ENCODE measurements around the gene HMG20A.

HMG20A gene

GRCh38 chr15:77464129-77464865, 43.6 kb downstream of the HMG20A start:
- no peak for DNase-seq
- no peak for TF ChIP-seq GATA1 (IDR thresholded peaks at IDR 0.05; ENCODE audit: low read depth, low read length)
- TF ChIP-seq POLR2A (IDR thresholded peaks at IDR 0.05; ENCODE audit: low read length), result no peak

- no peak for DNase-seq
- TF ChIP-seq GATA1 (IDR thresholded peaks at IDR 0.05; ENCODE audit: low read depth, low read length) (no peak), POLR2A (IDR thresholded peaks at IDR 0.05; ENCODE audit: low read length) (no peak)
Observed at GRCh38 chr15:77466521-77466920, 45.8 kb downstream of the HMG20A start.

GRCh38 chr15:77468896-77469295, 48.2 kb downstream of the HMG20A start:
- DNase-seq, result no peak
- no peak for TF ChIP-seq GATA1 (IDR thresholded peaks at IDR 0.05; ENCODE audit: low read depth, low read length)
- TF ChIP-seq POLR2A (IDR thresholded peaks at IDR 0.05; ENCODE audit: low read length), result no peak

- DNase-seq, result no peak
- no peak for TF ChIP-seq GATA1 (IDR thresholded peaks at IDR 0.05; ENCODE audit: low read depth, low read length)
- no peak for TF ChIP-seq POLR2A (IDR thresholded peaks at IDR 0.05; ENCODE audit: low read length)
Observed at GRCh38 chr15:77470235-77470634, 49.5 kb downstream of the HMG20A start.

GRCh38 chr15:77473328-77473727, 52.6 kb downstream of the HMG20A start:
- TF ChIP-seq POLR2A (IDR thresholded peaks at IDR 0.05; ENCODE audit: low read length), result no peak
- no peak for TF ChIP-seq GATA1 (IDR thresholded peaks at IDR 0.05; ENCODE audit: low read depth, low read length)
- DNase-seq, result no peak

- TF ChIP-seq GATA1 (IDR thresholded peaks at IDR 0.05; ENCODE audit: low read depth, low read length) (no peak), POLR2A (IDR thresholded peaks at IDR 0.05; ENCODE audit: low read length) (no peak)
- DNase-seq, result no peak
Observed at GRCh38 chr15:77474310-77474988, 53.8 kb downstream of the HMG20A start.

- DNase-seq, result no peak
- TF ChIP-seq GATA1 (IDR thresholded peaks at IDR 0.05; ENCODE audit: low read depth, low read length) (no peak), POLR2A (IDR thresholded peaks at IDR 0.05; ENCODE audit: low read length) (no peak)
Observed at GRCh38 chr15:77475001-77475400, 54.3 kb downstream of the HMG20A start.

- no peak for DNase-seq
- TF ChIP-seq GATA1 (IDR thresholded peaks at IDR 0.05; ENCODE audit: low read depth, low read length), result no peak
- TF ChIP-seq POLR2A (IDR thresholded peaks at IDR 0.05; ENCODE audit: low read length), result no peak
Observed at GRCh38 chr15:77475898-77476297, 55.2 kb downstream of the HMG20A start.

- no peak for TF ChIP-seq GATA1 (IDR thresholded peaks at IDR 0.05; ENCODE audit: low read depth, low read length)
Observed at GRCh38 chr15:77476995-77477394, 56.3 kb downstream of the HMG20A start.

GRCh38 chr15:77478051-77478450, 57.4 kb downstream of the HMG20A start:
- TF ChIP-seq GATA1 (IDR thresholded peaks at IDR 0.05; ENCODE audit: low read depth, low read length) (no peak), POLR2A (IDR thresholded peaks at IDR 0.05; ENCODE audit: low read length) (no peak)
- no peak for DNase-seq

More at GRCh38 chr15:77476995-77477394, 56.3 kb downstream of the HMG20A start:
- no peak for DNase-seq

- DNase-seq, result no peak
- TF ChIP-seq GATA1 (IDR thresholded peaks at IDR 0.05; ENCODE audit: low read depth, low read length), result no peak
- no peak for TF ChIP-seq POLR2A (IDR thresholded peaks at IDR 0.05; ENCODE audit: low read length)
Observed at GRCh38 chr15:77479015-77479414, 58.3 kb downstream of the HMG20A start.

- DNase-seq, result no peak
- TF ChIP-seq GATA1 (IDR thresholded peaks at IDR 0.05; ENCODE audit: low read depth, low read length) (no peak), POLR2A (IDR thresholded peaks at IDR 0.05; ENCODE audit: low read length) (no peak)
Observed at GRCh38 chr15:77480859-77481633, 60.4 kb downstream of the HMG20A start.

GRCh38 chr15:77481670-77482069, 61.0 kb downstream of the HMG20A start:
- DNase-seq, result no peak

GRCh38 chr15:77482570-77482969, 61.9 kb downstream of the HMG20A start:
- TF ChIP-seq GATA1 (IDR thresholded peaks at IDR 0.05; ENCODE audit: low read depth, low read length) (no peak), POLR2A (IDR thresholded peaks at IDR 0.05; ENCODE audit: low read length) (no peak)

More at GRCh38 chr15:77481670-77482069, 61.0 kb downstream of the HMG20A start:
- no peak for TF ChIP-seq GATA1 (IDR thresholded peaks at IDR 0.05; ENCODE audit: low read depth, low read length)
- no peak for TF ChIP-seq POLR2A (IDR thresholded peaks at IDR 0.05; ENCODE audit: low read length)

More at GRCh38 chr15:77482570-77482969, 61.9 kb downstream of the HMG20A start:
- no peak for DNase-seq

Data from erythroblast (primary cell).